PFSK-1 (cell line): ENCODE measurements around the gene AFDN.

Source experiments
- POLR2AphosphoS5 ChIP-seq: IDR thresholded peaks from 2 replicates; pipeline ENCODE4 v1.6.1; 2012; ENCODE audit warnings: low read depth, mild to moderate bottlenecking, control low read depth, low read length, moderate library complexity
- REST ChIP-seq, 2 experiments: IDR thresholded peaks; 2 replicates each; pipeline versions ENCODE4 v1.6.1 to v1.8.0; 2011 to 2012; ENCODE audit warnings: low read depth in 2 of 2, low read length in 2 of 2, control low read depth in 1 of 2, inconsistent platforms in 1 of 2, mild to moderate bottlenecking in 1 of 2, moderate library complexity in 1 of 2; ENCODE audit not compliant: insufficient read depth in 1 of 2

- no peak for TF ChIP-seq REST (IDR thresholded peaks at IDR 0.05; ENCODE audit: insufficient read depth in 1 of 2, low read depth in 2 of 2, low read length in 2 of 2)
- TF ChIP-seq POLR2AphosphoS5 = no peak
Measured at GRCh38 chr6:167800549-167800948, 26.2 kb upstream of the AFDN start.
